Measurements from ENCODE around the gene ADNP. TPM values are rescaled to one million over a fixed set of nuclear protein-coding genes. Genes with fewer than 3 reads are reported as not detected.

The ADNP gene
- total RNA-seq, 1 experiment from 2014 or later: 106 TPM

DNA sequence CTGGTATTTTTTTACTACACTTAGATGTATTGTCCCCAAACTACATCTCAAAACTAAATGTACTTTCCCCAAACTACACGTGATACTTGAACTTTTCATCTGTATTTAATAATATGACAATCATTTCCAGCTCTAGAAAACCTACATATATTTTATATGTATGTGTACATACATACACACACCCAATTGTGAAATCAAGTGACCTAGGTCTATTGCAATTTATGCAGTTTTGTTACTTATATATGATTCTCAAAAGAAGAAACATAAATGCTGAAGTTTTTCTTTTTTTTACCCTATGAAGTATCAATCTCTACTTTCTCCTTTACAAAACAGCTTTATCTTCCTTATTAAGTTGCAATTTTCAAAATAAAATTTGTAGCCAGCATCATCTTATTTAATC lies 4.7 kb downstream of the ADNP start:
- Mint-ChIP-seq H3K4me3 (no peak overlapping the region), H3K9me3 (no peaks in the 10 kb centered on the region), H3K4me1 (peaks cover 72% of the 10 kb centered on the region), H3K36me3 (peaks cover 53% of the 10 kb centered on the region), H3K27ac (no peak overlapping the region), H3K27me3 (ENCODE audit: low read depth) (no peaks in the 10 kb centered on the region)
- ATAC-seq (no peak), DNase-seq (ENCODE audit: low spot score) (no peak)
- POLR2A ChIA-PET: no interaction called here
- TF ChIP-seq PRRX2 (CRISPR knock-in tag; IDR thresholded peaks at IDR 0.05) (no peak), ETV6 (CRISPR knock-in tag; IDR thresholded peaks at IDR 0.05) (no peak), ZNF671 (CRISPR knock-in tag; IDR thresholded peaks at IDR 0.05) (no peak), SMAD3 (CRISPR knock-in tag; IDR thresholded peaks at IDR 0.05; ENCODE audit: borderline replicate concordance) (no peak), TEAD1 (CRISPR knock-in tag; IDR thresholded peaks at IDR 0.05) (no peak), RELA (CRISPR knock-in tag; IDR thresholded peaks at IDR 0.05; ENCODE audit: borderline replicate concordance) (no peak), ZBTB21 (CRISPR knock-in tag; IDR thresholded peaks at IDR 0.05; ENCODE audit: borderline replicate concordance) (no peak), IRF2 (CRISPR knock-in tag; IDR thresholded peaks at IDR 0.05; ENCODE audit: borderline replicate concordance, low read depth) (no peak), ZNF138 (CRISPR knock-in tag; conservative IDR thresholded peaks at IDR 0.05) (no peak), GTF2I (CRISPR knock-in tag; conservative IDR thresholded peaks at IDR 0.05) (no peak), GRHL2 (CRISPR knock-in tag; IDR thresholded peaks at IDR 0.05; ENCODE audit: insufficient replicate concordance, severe bottlenecking) (no peak)
- TF ChIP-seq, protein P1, sequence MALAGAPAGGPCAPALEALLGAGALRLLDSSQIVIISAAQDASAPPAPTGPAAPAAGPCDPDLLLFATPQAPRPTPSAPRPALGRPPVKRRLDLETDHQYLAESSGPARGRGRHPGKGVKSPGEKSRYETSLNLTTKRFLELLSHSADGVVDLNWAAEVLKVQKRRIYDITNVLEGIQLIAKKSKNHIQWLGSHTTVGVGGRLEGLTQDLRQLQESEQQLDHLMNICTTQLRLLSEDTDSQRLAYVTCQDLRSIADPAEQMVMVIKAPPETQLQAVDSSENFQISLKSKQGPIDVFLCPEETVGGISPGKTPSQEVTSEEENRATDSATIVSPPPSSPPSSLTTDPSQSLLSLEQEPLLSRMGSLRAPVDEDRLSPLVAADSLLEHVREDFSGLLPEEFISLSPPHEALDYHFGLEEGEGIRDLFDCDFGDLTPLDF (CRISPR knock-in tag; IDR thresholded peaks at IDR 0.05): no peak
- TF ChIP-seq, protein P2, sequence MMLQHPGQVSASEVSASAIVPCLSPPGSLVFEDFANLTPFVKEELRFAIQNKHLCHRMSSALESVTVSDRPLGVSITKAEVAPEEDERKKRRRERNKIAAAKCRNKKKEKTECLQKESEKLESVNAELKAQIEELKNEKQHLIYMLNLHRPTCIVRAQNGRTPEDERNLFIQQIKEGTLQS (CRISPR knock-in tag; conservative IDR thresholded peaks at IDR 0.05): no peak
- TF ChIP-seq, protein P3, sequence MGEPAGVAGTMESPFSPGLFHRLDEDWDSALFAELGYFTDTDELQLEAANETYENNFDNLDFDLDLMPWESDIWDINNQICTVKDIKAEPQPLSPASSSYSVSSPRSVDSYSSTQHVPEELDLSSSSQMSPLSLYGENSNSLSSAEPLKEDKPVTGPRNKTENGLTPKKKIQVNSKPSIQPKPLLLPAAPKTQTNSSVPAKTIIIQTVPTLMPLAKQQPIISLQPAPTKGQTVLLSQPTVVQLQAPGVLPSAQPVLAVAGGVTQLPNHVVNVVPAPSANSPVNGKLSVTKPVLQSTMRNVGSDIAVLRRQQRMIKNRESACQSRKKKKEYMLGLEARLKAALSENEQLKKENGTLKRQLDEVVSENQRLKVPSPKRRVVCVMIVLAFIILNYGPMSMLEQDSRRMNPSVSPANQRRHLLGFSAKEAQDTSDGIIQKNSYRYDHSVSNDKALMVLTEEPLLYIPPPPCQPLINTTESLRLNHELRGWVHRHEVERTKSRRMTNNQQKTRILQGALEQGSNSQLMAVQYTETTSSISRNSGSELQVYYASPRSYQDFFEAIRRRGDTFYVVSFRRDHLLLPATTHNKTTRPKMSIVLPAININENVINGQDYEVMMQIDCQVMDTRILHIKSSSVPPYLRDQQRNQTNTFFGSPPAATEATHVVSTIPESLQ (CRISPR knock-in tag; IDR thresholded peaks at IDR 0.05): no peak
- TF ChIP-seq, protein P4, sequence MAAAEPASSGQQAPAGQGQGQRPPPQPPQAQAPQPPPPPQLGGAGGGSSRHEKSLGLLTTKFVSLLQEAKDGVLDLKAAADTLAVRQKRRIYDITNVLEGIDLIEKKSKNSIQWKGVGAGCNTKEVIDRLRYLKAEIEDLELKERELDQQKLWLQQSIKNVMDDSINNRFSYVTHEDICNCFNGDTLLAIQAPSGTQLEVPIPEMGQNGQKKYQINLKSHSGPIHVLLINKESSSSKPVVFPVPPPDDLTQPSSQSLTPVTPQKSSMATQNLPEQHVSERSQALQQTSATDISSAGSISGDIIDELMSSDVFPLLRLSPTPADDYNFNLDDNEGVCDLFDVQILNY (CRISPR knock-in tag; IDR thresholded peaks at IDR 0.05): no peak
- TF ChIP-seq, protein P5, sequence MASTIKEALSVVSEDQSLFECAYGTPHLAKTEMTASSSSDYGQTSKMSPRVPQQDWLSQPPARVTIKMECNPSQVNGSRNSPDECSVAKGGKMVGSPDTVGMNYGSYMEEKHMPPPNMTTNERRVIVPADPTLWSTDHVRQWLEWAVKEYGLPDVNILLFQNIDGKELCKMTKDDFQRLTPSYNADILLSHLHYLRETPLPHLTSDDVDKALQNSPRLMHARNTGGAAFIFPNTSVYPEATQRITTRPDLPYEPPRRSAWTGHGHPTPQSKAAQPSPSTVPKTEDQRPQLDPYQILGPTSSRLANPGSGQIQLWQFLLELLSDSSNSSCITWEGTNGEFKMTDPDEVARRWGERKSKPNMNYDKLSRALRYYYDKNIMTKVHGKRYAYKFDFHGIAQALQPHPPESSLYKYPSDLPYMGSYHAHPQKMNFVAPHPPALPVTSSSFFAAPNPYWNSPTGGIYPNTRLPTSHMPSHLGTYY (CRISPR knock-in tag; IDR thresholded peaks at IDR 0.05): no peak
- TF ChIP-seq, protein P6, sequence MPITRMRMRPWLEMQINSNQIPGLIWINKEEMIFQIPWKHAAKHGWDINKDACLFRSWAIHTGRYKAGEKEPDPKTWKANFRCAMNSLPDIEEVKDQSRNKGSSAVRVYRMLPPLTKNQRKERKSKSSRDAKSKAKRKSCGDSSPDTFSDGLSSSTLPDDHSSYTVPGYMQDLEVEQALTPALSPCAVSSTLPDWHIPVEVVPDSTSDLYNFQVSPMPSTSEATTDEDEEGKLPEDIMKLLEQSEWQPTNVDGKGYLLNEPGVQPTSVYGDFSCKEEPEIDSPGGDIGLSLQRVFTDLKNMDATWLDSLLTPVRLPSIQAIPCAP (CRISPR knock-in tag; IDR thresholded peaks at IDR 0.05): no peak
- CTCF ChIA-PET: interaction anchor here (0.9 to 7.3 kb wide), 2 partner anchors 132 to 136 kb away, joined by 4 to 55 read pairs; partner anchors contain the start of gene BCAS4

DNA sequence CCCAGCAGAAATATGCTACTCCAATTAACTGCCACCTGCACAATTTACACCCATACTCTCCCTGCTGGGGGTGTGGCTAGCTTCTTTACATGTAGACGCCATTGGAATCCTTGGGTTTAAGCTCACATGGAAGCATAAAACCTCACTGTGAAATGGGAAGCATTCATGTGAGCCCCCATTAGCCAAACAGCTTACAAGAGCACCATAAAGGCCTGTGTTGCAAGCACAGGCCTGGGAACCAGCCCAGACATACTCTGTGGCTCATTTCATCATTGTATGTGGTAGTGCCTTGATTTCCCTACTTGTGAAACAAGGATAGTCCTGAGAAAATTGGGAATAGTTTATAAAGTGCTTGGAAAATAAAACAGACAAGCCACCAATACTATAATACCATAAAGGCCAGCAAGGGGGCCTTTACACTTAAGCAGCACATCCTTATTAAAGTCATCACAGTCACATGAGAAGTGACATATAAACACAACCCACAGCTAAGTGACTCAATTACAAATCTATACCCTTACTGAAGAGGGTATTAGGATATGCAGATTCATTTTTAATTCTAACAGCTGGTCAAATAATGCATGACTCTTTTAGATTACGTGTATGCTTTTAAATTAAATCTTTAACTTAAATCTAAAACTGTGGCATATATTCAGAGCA lies 6.8 kb downstream of the ADNP start:
- H3K36me3 Mint-ChIP-seq: peaks cover 49% of the 10 kb centered on the region
- ATAC-seq (no peak), DNase-seq (ENCODE audit: low spot score) (no peak)
- no peak overlapping the region for H3K4me3 Mint-ChIP-seq
- no peaks in the 10 kb centered on the region for H3K27me3 Mint-ChIP-seq (ENCODE audit: low read depth)
- TF ChIP-seq NR3C1 (CRISPR knock-in tag; conservative IDR thresholded peaks at IDR 0.05; ENCODE audit: low read depth): no peak
- ChIA-PET POLR2A (interaction anchor here (1.4 to 1.7 kb wide), 2 partner anchors 106 to 130 kb away, joined by 3 to 5 read pairs; partner anchors contain the start of gene BCAS4), CTCF (interaction anchor here (1.1 to 7.3 kb wide), 2 partner anchors 12 to 130 kb away, joined by 3 to 55 read pairs; partner anchors contain the start of gene BCAS4)
- H3K9me3 Mint-ChIP-seq: no peaks in the 10 kb centered on the region
- peaks cover 82% of the 10 kb centered on the region for H3K4me1 Mint-ChIP-seq
- H3K27ac Mint-ChIP-seq: no peak overlapping the region
